BJ (cell line): ENCODE measurements around the gene SLX4. TPM values are rescaled to one million over a fixed set of nuclear protein-coding genes. Genes with fewer than 3 reads are reported as not detected.

Source experiments
- CTCF ChIA-PET: fragments of 350-600 bp; formaldehyde crosslinking; extraction: SDS; loops from one replicate; lab custom pipeline; 2021; ENCODE audit warnings: antibody characterized with exemption, inconsistent platforms; lab: Yijun Ruan, JAX
- POLR2A ChIA-PET: fragments of 300-600 bp; sonication (Branson Sonifier 250); formaldehyde crosslinking; extraction: SDS; loops from one replicate; lab custom pipeline; 2021; ENCODE audit warnings: antibody characterized with exemption; lab: Charles Lee
- DNase-seq: peaks from one replicate; pipeline ENCODE4 v3.0.0-alpha.2; 2011; ENCODE audit warnings: low read depth
- H3K27me3 ChIP-seq: 2 replicates; pipeline ENCODE4 v1.6.0; 2011; ENCODE audit warnings: low read length; ENCODE audit not compliant: control insufficient read depth, insufficient read depth
- H3K36me3 ChIP-seq: 2 replicates; pipeline ENCODE4 v1.5.1; 2011; ENCODE audit warnings: low read length; ENCODE audit not compliant: control insufficient read depth, insufficient read depth
- H3K4me3 ChIP-seq: 2 replicates; pipeline ENCODE4 v1.5.1; 2011; ENCODE audit warnings: low read depth, mild to moderate bottlenecking, control low read depth, low read length
- polyA plus RNA-seq: library from polyadenylated mRNA; depleted of rRNA; stranded (reverse); fragments of >200 nt; gene quantifications from 2 replicates; pipeline ENCODE4 v1.2.3, GENCODE V29; 2011
- TF ChIP-seq, protein P1 (sequence below): IDR thresholded peaks from 2 replicates; pipeline ENCODE4 v1.5.1; 2011; ENCODE audit warnings: low read depth, mild to moderate bottlenecking, control low read depth, inconsistent platforms, low read length, moderate library complexity; ENCODE audit not compliant: insufficient read depth

Gene SLX4
- polyA plus RNA-seq, 1 experiment, result 0.92 TPM

DNA sequence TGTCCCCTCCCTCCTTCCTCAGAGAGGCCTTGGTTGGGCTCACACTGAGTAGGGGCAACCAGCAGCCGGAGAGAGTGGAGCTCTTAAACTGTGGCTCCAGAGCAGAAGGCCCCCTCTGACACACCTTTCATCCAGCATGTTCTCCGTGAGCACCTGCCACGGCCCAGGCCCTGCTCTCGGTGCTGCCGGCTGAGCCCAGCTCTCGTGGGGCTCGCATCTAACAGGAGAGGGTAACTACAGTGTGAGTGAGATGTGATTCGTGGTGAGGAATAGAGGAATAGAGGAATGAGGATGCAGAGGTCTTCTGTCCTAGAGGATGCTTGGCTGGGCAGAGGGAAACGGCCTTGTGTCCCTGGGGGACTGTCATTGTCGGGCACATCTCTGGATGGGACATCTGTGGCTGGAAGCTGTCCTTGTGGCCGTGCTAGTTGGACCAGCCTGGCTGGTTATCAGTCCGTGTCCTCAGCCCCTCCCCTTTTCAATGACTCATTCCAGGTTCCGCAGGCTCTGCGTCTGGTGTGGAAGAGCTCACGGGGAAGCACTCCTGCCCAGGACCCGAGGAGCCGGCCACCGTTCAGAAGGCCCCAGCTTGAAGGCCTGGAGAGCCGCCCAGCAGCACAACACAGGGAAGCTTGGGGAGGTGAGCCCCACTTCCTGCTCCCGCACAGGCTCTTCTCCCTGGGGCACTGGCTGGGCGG lies 31.1 kb upstream of the SLX4 start:
- TF ChIP-seq, protein P1, sequence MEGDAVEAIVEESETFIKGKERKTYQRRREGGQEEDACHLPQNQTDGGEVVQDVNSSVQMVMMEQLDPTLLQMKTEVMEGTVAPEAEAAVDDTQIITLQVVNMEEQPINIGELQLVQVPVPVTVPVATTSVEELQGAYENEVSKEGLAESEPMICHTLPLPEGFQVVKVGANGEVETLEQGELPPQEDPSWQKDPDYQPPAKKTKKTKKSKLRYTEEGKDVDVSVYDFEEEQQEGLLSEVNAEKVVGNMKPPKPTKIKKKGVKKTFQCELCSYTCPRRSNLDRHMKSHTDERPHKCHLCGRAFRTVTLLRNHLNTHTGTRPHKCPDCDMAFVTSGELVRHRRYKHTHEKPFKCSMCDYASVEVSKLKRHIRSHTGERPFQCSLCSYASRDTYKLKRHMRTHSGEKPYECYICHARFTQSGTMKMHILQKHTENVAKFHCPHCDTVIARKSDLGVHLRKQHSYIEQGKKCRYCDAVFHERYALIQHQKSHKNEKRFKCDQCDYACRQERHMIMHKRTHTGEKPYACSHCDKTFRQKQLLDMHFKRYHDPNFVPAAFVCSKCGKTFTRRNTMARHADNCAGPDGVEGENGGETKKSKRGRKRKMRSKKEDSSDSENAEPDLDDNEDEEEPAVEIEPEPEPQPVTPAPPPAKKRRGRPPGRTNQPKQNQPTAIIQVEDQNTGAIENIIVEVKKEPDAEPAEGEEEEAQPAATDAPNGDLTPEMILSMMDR, result no peak
- Histone ChIP-seq H3K4me3 (no peak overlapping the region), H3K36me3 (peaks cover 11% of the 10 kb centered on the region), H3K27me3 (no peaks in the 10 kb centered on the region)
- no peak for DNase-seq
- ChIA-PET CTCF (interaction anchor here (1.0 kb wide), 1 partner anchor 9 kb away, joined by 3 read pairs; no protein-coding TSS in a partner anchor), POLR2A (no interaction called here)

DNA sequence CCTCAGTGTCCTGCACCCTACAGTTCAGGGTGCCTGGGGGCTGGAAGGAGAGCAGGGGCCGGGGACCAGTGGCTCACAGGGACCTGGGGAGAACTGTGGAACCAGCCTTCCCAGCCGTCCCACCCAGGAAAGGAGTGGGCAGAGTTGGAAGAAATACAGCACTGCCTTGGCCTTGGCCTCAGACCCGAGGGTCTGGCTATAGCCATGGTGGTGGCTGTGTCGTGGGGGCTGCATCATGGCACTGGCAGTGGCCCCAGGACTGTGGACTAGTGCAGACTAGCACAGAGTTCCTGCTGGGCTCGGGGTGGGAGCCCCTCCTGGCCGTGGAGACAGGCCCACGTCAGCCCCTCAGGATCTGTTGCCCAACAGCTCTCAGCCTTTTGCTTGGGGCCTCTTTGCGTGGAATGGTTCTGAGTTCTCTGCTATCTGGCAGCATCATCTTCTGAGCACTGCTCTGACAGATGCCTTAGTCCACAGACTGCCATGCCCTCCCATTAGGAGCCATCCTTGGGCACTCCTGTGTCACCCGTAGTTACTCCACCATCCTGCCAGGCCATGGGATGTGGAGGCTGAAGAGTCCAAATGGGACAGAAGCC lies 30.5 kb upstream of the SLX4 start:
- peaks cover 11% of the 10 kb centered on the region for H3K36me3 ChIP-seq
- CTCF ChIA-PET, result interaction anchor here (1.0 kb wide), 1 partner anchor 10 kb away, joined by 3 read pairs; no protein-coding TSS in a partner anchor
- H3K27me3 ChIP-seq, result no peaks in the 10 kb centered on the region
- TF ChIP-seq, protein P1, result no peak
- no peak for DNase-seq
- POLR2A ChIA-PET, result no interaction called here
- H3K4me3 ChIP-seq, result no peak overlapping the region

DNA sequence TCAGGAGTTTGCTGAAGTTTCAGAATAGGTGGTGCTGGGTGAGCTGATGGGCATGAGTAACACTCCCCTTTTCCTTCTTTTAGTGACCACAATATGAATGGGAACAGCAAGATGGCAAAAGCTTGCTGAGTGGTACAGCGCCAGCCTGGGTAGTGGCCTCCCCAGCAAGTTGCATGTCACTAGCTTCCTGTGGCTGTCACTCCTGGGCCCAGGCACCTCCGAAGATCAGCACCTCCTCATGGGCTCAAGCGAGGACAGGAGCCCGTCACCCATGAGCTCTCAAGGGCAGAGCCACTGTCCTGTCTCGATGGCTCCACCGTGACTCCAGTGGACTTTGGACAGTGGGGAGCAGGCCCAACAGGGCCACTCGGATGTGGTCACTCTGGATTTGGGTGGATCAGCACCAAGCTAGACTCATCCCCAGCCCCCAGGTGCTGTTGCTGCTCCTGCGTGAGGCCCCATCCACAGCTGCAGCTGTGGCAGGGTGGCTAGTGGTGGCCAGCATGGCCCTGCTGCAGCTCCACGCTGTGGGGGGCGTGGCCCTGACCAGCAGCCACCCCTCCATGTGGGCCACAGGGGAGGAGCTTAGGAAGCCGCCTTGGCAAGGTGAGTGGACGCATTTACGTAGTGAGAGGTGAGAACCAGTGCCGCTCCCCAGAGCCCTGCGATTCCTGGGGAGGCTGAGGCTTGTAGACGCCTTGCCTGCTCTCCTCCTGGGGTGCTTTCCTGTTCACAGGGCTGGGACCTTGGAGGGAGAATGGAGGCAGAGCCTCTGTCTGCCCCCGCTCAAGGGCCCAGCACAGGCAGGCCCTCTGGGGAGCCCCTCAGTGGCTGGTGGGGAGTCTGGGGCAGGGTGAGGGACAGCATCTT lies 29.5 kb upstream of the SLX4 start:
- CTCF ChIA-PET, result interaction anchor here (1.1 kb wide), 1 partner anchor 13 kb away, joined by 4 read pairs; no protein-coding TSS in a partner anchor
- POLR2A ChIA-PET, result no interaction called here
- no peak for DNase-seq

DNA sequence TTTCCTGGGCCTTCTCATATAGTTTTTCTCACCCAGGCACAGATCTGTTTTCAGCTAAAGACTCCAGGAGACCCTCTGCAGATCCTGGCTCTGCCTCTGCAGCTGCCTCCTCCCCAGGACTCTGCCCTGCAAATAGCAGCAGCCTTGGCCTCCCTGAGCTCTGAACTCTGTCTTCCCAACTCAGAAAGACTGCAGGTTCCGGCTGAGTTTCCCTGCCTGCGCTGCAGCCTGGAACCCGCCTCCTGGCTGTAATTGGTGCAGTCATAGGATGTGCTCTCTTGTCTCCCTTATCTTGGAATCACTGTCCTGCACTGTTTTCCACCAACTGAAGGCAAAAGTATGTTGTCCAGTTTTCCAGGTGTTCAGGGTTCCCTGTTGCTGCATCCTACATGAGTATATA lies 28.8 kb upstream of the SLX4 start:
- CTCF ChIA-PET, result interaction anchor here (0.6 to 1.1 kb wide), 2 partner anchors 14 to 51 kb away, joined by 3 to 4 read pairs; no protein-coding TSS in a partner anchor
- POLR2A ChIA-PET, result no interaction called here
- TF ChIP-seq, protein P1, result no peak

More for the DNA sequence above, 29.5 kb upstream of the SLX4 start:
- Histone ChIP-seq H3K27me3 (no peaks in the 10 kb centered on the region), H3K4me3 (no peak overlapping the region), H3K36me3 (peaks cover 11% of the 10 kb centered on the region)
- TF ChIP-seq, protein P1, result no peak

More for the DNA sequence above, 28.8 kb upstream of the SLX4 start:
- no peak overlapping the region for H3K4me3 ChIP-seq
- H3K36me3 ChIP-seq, result peaks cover 11% of the 10 kb centered on the region
- DNase-seq, result no peak
- H3K27me3 ChIP-seq, result no peaks in the 10 kb centered on the region
